Vagina (tissue), 2 donors: Measurements from ENCODE around the gene LURAP1L. TPM values are rescaled to one million over a fixed set of nuclear protein-coding genes. Genes with fewer than 3 reads are reported as not detected.

Source experiments
- DNase-seq, 2 donors: peaks; one replicate each; pipeline ENCODE4 v3.0.0-alpha.2; 2017; ENCODE audit errors: extremely low spot score in 2 of 2
- H3K27ac ChIP-seq: fragments of 200-600 bp; sonication (generic); one replicate; pipeline ENCODE4 v1.5.1; 2019
- H3K27me3 ChIP-seq: fragments of 200-600 bp; sonication (generic); one replicate; pipeline ENCODE4 v1.5.1; 2019
- H3K36me3 ChIP-seq, 2 donors: fragments of 200-600 bp; sonication (generic); one replicate each; pipeline ENCODE4 v1.5.1; 2017 to 2019
- H3K4me1 ChIP-seq: fragments of 200-600 bp; sonication (generic); one replicate; pipeline ENCODE4 v1.5.1; 2019
- H3K4me3 ChIP-seq, 2 donors: fragments of 200-600 bp; sonication (generic); 1 replicate in 1 of 2; 2 replicates in 1 of 2; pipeline ENCODE4 v1.5.1; 2016 to 2019
- H3K9me3 ChIP-seq: fragments of 200-600 bp; sonication (generic); one replicate; pipeline ENCODE4 v1.5.1; 2019
- POLR2A ChIP-seq, 2 donors: fragments of 450-650 bp; IDR thresholded peaks; one replicate each; pipeline ENCODE4 v1.6.1; 2017; ENCODE audit warnings: antibody characterized with exemption in 2 of 2, mild to moderate bottlenecking in 2 of 2, moderate library complexity in 2 of 2
- POLR2AphosphoS5 ChIP-seq, 2 donors: sonication (generic); formaldehyde crosslinking; IDR thresholded peaks; one replicate each; pipeline ENCODE4 v1.9.0; 2017; ENCODE audit warnings: antibody characterized with exemption in 2 of 2, mild to moderate bottlenecking in 2 of 2, low read depth in 1 of 2; ENCODE audit not compliant: insufficient read depth in 1 of 2
- intact Hi-C: fragments of 100-400 bp; cut with DNase I; formaldehyde crosslinking; loops from one replicate; pipeline ENCODE4 v1.15.1; 2023
- total RNA-seq: library from RNA; depleted of rRNA; stranded (reverse); fragments of >200 nt; gene quantifications from one replicate; pipeline ENCODE4 v1.2.3, GENCODE V29; 2016
- TF ChIP-seq, protein P1 (sequence below), 3 experiments: fragments of 450-650 bp in 2 of 3; fragments of 200-600 bp in 1 of 3; sonication (generic) in 1 of 3; IDR thresholded peaks; one replicate each; pipeline ENCODE4 v1.5.1; 2017 to 2019; ENCODE audit warnings: antibody characterized with exemption in 3 of 3, mild to moderate bottlenecking in 2 of 3, moderate library complexity in 2 of 3

Gene LURAP1L
- total RNA-seq, 1 donor from 2014 or later: 14.5 TPM

DNA sequence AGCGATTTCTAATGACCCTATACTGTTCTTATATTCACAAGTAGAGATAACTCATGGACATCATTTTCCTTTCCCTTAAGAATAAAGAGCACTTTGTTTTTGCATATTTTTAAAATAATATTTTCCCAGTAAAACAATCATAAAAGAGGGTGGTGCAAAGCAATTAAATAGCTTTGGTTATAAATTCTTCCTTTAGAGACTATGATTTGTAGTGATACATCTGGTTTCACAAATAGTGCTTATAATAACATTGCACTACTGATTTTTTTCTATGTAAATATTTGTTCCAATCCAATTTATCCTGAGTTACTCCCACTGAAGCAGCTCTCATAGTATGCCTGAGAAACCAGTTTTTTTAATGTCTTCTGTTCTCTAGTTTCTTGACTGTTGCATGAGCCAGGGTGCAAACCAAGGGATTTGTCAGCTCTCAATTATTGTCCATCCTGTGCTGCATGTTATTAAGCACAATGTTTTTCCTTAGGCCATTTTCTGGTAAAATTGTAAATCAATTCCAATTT, 74.7 kb downstream of the LURAP1L start:
- Histone ChIP-seq H3K4me1 (no peaks in the 10 kb centered on the region), H3K27me3 (no peaks in the 10 kb centered on the region), H3K4me3 (no peak overlapping the region), H3K27ac (no peak overlapping the region), H3K9me3 (no peaks in the 10 kb centered on the region), H3K36me3 (no peaks in the 10 kb centered on the region)
- DNase-seq: no peak
- intact Hi-C loops: no loop called here
- TF ChIP-seq, protein P1, sequence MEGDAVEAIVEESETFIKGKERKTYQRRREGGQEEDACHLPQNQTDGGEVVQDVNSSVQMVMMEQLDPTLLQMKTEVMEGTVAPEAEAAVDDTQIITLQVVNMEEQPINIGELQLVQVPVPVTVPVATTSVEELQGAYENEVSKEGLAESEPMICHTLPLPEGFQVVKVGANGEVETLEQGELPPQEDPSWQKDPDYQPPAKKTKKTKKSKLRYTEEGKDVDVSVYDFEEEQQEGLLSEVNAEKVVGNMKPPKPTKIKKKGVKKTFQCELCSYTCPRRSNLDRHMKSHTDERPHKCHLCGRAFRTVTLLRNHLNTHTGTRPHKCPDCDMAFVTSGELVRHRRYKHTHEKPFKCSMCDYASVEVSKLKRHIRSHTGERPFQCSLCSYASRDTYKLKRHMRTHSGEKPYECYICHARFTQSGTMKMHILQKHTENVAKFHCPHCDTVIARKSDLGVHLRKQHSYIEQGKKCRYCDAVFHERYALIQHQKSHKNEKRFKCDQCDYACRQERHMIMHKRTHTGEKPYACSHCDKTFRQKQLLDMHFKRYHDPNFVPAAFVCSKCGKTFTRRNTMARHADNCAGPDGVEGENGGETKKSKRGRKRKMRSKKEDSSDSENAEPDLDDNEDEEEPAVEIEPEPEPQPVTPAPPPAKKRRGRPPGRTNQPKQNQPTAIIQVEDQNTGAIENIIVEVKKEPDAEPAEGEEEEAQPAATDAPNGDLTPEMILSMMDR (IDR thresholded peaks at IDR 0.05): no peak
- no peak for TF ChIP-seq POLR2A (IDR thresholded peaks at IDR 0.05)
- no peak for TF ChIP-seq POLR2AphosphoS5 (IDR thresholded peaks at IDR 0.05; ENCODE audit: insufficient read depth in 1 of 2, low read depth in 1 of 2)

DNA sequence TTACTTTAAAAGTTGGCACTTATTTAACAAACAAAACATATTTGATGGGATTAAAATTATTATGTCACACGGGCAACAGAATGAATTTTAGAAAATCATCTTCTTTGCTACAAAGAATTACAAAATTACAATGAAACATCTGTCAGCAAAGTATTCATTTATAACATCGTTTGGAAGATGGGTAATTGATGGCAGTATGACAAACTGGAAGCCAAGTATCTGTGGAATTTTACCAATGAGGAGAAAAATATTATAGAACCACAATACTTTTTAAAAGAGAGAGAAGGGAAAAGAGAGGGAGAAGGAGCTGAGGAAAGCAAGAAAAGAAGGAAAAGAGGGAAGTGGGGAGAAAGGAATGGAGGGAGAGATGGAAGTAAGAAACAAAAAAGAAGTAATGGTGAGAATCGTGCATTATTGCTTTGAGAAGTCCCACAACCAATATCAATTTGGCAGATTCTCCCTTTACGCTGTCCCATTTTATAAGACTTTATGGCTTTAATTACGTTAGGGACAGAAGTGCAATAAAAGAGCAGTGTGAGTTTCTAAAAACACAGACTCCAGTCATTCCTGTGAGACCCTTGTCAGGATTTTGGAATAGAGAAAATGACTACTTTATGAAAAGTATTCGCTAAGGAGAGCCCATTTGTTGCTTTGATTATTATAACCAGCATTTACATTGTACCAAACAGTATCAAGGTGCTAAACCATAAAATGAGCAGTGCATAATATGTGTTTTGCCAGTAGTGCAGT, 76.7 kb downstream of the LURAP1L start:
- no peak for DNase-seq
- no peaks in the 10 kb centered on the region for H3K4me1 ChIP-seq
- TF ChIP-seq, protein P1 (IDR thresholded peaks at IDR 0.05): no peak
- TF ChIP-seq POLR2AphosphoS5 (IDR thresholded peaks at IDR 0.05; ENCODE audit: insufficient read depth in 1 of 2, low read depth in 1 of 2): no peak
- TF ChIP-seq POLR2A (IDR thresholded peaks at IDR 0.05): no peak
- no peaks in the 10 kb centered on the region for H3K36me3 ChIP-seq
- no peaks in the 10 kb centered on the region for H3K9me3 ChIP-seq
- intact Hi-C loops: no loop called here
- H3K27me3 ChIP-seq: no peaks in the 10 kb centered on the region
- H3K4me3 ChIP-seq: no peak overlapping the region
- H3K27ac ChIP-seq: no peak overlapping the region

GRCh38 chr9:12853051-12853450, 78.2 kb downstream of the LURAP1L start:
- Histone ChIP-seq H3K27ac (no peak overlapping the region), H3K36me3 (no peaks in the 10 kb centered on the region), H3K9me3 (no peaks in the 10 kb centered on the region), H3K4me3 (no peak overlapping the region), H3K4me1 (no peaks in the 10 kb centered on the region), H3K27me3 (no peaks in the 10 kb centered on the region)
- TF ChIP-seq POLR2A (IDR thresholded peaks at IDR 0.05) (no peak), POLR2AphosphoS5 (IDR thresholded peaks at IDR 0.05; ENCODE audit: insufficient read depth in 1 of 2, low read depth in 1 of 2) (no peak)
- TF ChIP-seq, protein P1 (IDR thresholded peaks at IDR 0.05): no peak
- intact Hi-C loops: no loop called here
- DNase-seq: no peak

DNA sequence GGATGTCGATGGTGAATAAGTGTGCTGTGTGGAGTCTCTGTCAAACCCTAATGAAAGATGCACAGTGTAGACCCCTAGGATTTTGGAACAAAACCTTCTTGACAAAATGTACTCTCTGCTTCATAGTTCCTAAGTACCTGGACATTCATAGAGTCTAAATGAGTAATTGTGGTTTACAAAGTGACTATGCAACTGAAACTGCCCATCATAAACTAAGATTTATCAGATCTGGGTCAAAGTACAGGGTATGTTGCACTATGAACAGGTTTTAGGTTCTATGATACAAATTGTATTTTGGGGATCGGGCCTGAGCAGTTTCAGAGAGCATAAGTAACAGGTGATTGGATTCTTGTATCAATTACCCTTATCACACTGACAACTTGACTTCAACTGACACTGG, 79.4 kb downstream of the LURAP1L start:
- H3K27me3 ChIP-seq: no peaks in the 10 kb centered on the region
- H3K36me3 ChIP-seq: no peaks in the 10 kb centered on the region
- intact Hi-C loops: no loop called here
- H3K4me3 ChIP-seq: no peak overlapping the region
- DNase-seq: no peak
- no peak overlapping the region for H3K27ac ChIP-seq
- no peak for TF ChIP-seq POLR2AphosphoS5 (IDR thresholded peaks at IDR 0.05; ENCODE audit: insufficient read depth in 1 of 2, low read depth in 1 of 2)
- H3K4me1 ChIP-seq: no peaks in the 10 kb centered on the region
- no peaks in the 10 kb centered on the region for H3K9me3 ChIP-seq

DNA sequence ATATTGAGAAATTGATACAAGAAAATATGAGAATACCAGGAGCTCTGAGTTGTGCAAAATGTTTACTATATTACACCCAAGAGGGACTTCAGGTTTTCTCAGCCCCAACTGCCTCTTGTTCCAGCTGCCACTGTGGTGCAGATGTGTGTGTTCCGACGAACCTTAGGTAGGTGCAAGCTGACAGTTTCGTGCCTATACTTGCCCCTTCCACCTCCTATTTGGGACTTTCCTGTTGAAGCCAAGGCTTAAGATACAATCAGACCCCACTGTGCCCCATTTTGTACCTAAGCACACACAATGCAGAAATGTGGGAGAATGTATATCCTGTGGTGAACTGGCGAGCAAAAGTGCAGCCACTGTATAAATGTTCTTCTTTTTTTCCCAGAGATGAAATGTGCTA, 80.2 kb downstream of the LURAP1L start:
- no peaks in the 10 kb centered on the region for H3K9me3 ChIP-seq
- no peak overlapping the region for H3K27ac ChIP-seq
- no peaks in the 10 kb centered on the region for H3K4me1 ChIP-seq
- no peaks in the 10 kb centered on the region for H3K36me3 ChIP-seq
- H3K4me3 ChIP-seq: no peak overlapping the region
- no peak for DNase-seq
- TF ChIP-seq POLR2AphosphoS5 (IDR thresholded peaks at IDR 0.05; ENCODE audit: insufficient read depth in 1 of 2, low read depth in 1 of 2) (no peak), POLR2A (IDR thresholded peaks at IDR 0.05) (no peak)
- TF ChIP-seq, protein P1 (IDR thresholded peaks at IDR 0.05): no peak
- no peaks in the 10 kb centered on the region for H3K27me3 ChIP-seq
- intact Hi-C loops: no loop called here
